Left ventricle myocardium inferior (tissue), 1 donor: ENCODE measurements around the gene EIPR1. TPM values are rescaled to one million over a fixed set of nuclear protein-coding genes. Genes with fewer than 3 reads are reported as not detected.
"Not testable (repeated sequence)": the region's sequence is repeated elsewhere in the genome, so short reads cannot be mapped to it uniquely, and the experiment has no call there.

Source experiments
- DNase-seq: peaks from one replicate; pipeline ENCODE4 v3.0.0-alpha.2; 2020
- H3K27ac ChIP-seq: fragments of 200-600 bp; replicated peaks from 2 replicates; pipeline ENCODE4 v1.8.0; 2021
- H3K27me3 ChIP-seq: fragments of 200-600 bp; 2 replicates; pipeline ENCODE4 v1.8.0; 2021; ENCODE audit warnings: low read depth
- H3K36me3 ChIP-seq: fragments of 200-600 bp; 2 replicates; pipeline ENCODE4 v1.8.0; 2021
- H3K4me1 ChIP-seq: fragments of 200-600 bp; 2 replicates; pipeline ENCODE4 v1.8.0; 2021
- H3K4me3 ChIP-seq: fragments of 200-600 bp; 2 replicates; pipeline ENCODE4 v1.8.0; 2021; ENCODE audit warnings: mild to moderate bottlenecking, moderate library complexity
- H3K9me3 ChIP-seq: fragments of 200-600 bp; replicated peaks from 2 replicates; pipeline ENCODE4 v1.8.0; 2021
- intact Hi-C: fragments of 100-400 bp; cut with micrococcal nuclease; formaldehyde crosslinking; loops from one replicate; pipeline ENCODE4 v1.11.0; 2022
- total RNA-seq: library from RNA; stranded (reverse); fragmentation: NEBNext Ultra II Directional; extraction: Animal tissue kit (Norgen Biotek cat#: 25700); gene quantifications from one replicate; pipeline ENCODE4 v1.2.1, GENCODE V29; 2021
- TF ChIP-seq, protein P1 (sequence below): fragments of 200-600 bp; IDR thresholded peaks from 2 replicates; pipeline ENCODE4 v1.8.0; 2021; ENCODE audit warnings: antibody characterized with exemption, mild to moderate bottlenecking, borderline replicate concordance
- donor health status: DM: no; HTN: yes; CAD: no; lungs with severe emphysema.

Gene EIPR1
- total RNA-seq, 1 donor from 2014 or later: 12.2 TPM

DNA sequence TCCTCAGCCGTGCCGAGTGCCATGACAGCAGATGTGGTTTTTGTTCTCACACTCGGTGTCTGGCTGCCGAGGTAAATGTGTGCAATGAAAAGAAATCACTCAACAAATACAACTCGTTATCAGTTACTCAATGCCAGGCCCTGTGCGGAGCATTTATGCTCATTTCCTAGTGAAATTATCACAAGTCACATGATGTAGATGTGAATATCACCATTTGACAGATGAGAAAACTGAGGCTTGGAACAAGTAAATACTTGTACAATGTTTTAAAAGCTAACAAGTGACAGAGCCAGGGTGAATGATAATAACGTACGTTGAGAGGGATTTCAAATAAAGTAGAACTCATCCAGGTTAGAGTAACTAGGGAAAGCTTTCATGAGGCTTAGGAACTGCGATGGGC lies 174.7 kb downstream of the EIPR1 start:
- H3K27me3 ChIP-seq: no peaks in the 10 kb centered on the region
- intact Hi-C loops: no loop called here
- H3K27ac ChIP-seq: no peak overlapping the region
- H3K4me3 ChIP-seq: no peak overlapping the region
- no peaks in the 10 kb centered on the region for H3K9me3 ChIP-seq
- DNase-seq: no peak
- TF ChIP-seq, protein P1, sequence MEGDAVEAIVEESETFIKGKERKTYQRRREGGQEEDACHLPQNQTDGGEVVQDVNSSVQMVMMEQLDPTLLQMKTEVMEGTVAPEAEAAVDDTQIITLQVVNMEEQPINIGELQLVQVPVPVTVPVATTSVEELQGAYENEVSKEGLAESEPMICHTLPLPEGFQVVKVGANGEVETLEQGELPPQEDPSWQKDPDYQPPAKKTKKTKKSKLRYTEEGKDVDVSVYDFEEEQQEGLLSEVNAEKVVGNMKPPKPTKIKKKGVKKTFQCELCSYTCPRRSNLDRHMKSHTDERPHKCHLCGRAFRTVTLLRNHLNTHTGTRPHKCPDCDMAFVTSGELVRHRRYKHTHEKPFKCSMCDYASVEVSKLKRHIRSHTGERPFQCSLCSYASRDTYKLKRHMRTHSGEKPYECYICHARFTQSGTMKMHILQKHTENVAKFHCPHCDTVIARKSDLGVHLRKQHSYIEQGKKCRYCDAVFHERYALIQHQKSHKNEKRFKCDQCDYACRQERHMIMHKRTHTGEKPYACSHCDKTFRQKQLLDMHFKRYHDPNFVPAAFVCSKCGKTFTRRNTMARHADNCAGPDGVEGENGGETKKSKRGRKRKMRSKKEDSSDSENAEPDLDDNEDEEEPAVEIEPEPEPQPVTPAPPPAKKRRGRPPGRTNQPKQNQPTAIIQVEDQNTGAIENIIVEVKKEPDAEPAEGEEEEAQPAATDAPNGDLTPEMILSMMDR: no peak
- H3K4me1 ChIP-seq: peaks cover 10% of the 10 kb centered on the region
- no peaks in the 10 kb centered on the region for H3K36me3 ChIP-seq

DNA sequence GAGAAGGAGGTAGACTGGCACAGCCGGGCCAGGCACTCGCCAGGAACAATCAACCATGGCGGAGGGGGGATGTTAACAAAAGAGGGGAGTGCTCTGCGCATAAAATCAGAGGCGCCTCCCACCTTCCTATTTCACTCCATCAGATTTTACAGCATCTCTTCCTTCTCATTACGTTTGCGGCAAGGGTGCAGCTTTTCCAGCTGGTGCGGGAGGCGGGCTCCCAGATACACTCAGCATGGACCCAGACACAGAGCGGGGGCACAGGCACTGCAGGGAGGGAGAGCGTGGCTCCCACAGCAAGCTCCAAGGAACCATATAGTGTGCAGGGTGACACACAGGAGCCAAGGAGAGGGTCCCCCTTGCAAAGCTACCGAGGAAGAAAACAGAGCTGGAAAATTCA lies 176.3 kb downstream of the EIPR1 start:
- Histone ChIP-seq H3K36me3 (peaks cover 5% of the 10 kb centered on the region), H3K4me1 (peaks cover 10% of the 10 kb centered on the region), H3K27ac (no peak overlapping the region), H3K4me3 (no peak overlapping the region), H3K9me3 (no peaks in the 10 kb centered on the region), H3K27me3 (no peaks in the 10 kb centered on the region)
- TF ChIP-seq, protein P1: no peak
- intact Hi-C loops: no loop called here
- DNase-seq: no peak

DNA sequence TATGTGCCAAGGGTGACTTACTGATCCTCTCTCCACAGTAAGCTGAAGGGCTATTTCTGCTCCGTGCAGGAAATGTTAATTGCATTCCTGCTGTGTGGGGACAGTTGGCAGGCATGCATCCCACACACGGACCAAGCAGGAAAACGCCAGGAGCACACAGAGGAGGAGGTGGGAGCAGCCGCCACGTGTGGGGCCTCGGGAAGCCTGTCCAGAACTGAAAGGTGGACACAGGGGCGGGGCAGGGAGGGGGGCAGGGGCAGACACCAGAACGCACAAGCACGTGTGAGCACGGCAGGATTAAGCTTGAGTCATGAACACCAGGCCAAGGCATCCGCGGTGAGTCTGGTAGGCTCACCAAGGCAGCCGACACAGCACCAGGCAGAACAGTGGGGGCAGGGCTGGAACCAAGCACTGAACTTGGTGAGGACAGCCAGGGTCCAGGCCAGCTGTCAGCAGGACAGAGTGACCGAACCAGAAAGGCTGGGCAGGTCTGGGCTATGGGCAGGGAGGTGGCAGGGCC lies 177.1 kb downstream of the EIPR1 start:
- peaks cover 13% of the 10 kb centered on the region for H3K36me3 ChIP-seq
- no peak overlapping the region for H3K27ac ChIP-seq
- intact Hi-C loops: no loop called here
- H3K4me1 ChIP-seq: peaks cover 10% of the 10 kb centered on the region
- no peaks in the 10 kb centered on the region for H3K9me3 ChIP-seq
- no peak overlapping the region for H3K4me3 ChIP-seq
- TF ChIP-seq, protein P1: no peak
- no peaks in the 10 kb centered on the region for H3K27me3 ChIP-seq
- DNase-seq: no peak

DNA sequence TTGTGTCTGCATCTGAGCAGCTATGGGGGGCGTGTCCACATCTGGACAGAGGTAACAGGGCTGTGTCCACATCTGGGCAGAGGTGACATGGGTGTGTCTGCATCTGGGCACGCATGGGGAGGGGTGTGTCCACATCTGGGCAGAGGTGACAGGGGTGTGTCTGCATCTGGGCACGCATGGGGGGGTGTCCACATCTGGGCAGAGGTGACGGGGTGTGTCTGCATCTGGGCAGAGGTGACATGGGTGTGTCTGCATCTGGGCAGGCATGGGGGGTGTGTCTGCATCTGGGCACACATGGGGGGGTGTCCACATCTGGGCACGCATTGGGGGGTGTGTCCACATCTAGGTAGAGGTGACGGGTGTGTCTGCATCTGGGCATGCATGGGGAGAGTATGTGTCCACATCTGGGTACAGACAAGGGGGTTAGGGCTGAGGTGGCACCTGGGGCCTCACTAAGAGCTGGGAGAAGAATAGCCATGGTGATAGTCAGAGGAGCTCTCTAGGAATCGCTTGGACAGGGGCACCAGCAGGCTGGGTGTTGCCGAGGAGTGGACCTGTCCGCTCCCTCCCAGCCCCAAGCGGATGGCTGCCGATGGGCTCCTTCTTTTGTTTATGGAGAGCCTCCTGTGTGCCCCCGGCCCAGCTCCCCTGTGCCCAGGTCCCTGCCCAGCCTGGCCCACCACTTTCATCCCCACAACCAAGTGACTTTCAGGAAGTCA lies 177.8 kb downstream of the EIPR1 start:
- Histone ChIP-seq H3K36me3 (peaks cover 13% of the 10 kb centered on the region), H3K4me1 (peaks cover 10% of the 10 kb centered on the region), H3K27me3 (no peaks in the 10 kb centered on the region), H3K9me3 (no peaks in the 10 kb centered on the region), H3K27ac (no peak overlapping the region), H3K4me3 (no peak overlapping the region)
- TF ChIP-seq, protein P1: no peak
- DNase-seq: no peak
- intact Hi-C loops: no loop called here

DNA sequence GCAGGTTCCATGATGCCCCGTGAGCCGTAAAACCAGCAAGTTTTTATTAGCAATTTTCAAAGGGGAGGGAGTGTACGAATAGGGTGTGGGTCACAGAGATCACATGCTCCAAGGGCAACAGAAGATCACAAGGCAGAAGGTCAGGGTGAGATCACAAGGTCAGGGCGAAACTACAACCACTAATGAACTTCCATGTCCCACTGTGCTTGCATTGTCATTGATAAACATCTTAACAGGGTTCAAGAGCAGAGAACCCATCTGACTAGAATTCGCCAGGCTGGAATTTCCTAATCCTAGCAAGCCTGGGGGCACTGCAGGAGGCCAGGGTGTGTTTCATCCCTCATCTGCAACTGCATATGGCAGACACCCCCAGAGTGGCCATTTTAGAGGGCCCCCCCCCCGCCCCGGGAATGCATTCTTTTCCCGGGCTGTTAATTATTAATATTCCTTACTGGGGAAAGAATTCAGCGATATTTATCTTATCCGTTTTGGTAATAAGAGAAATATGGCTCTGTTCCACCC lies 178.9 kb downstream of the EIPR1 start:
- H3K4me3 ChIP-seq, H3K4me1 ChIP-seq, H3K27me3 ChIP-seq, intact Hi-C loops, H3K27ac ChIP-seq, DNase-seq, H3K9me3 ChIP-seq: not testable (repeated sequence)
- H3K36me3 ChIP-seq: peaks cover 13% of the 10 kb centered on the region

DNA sequence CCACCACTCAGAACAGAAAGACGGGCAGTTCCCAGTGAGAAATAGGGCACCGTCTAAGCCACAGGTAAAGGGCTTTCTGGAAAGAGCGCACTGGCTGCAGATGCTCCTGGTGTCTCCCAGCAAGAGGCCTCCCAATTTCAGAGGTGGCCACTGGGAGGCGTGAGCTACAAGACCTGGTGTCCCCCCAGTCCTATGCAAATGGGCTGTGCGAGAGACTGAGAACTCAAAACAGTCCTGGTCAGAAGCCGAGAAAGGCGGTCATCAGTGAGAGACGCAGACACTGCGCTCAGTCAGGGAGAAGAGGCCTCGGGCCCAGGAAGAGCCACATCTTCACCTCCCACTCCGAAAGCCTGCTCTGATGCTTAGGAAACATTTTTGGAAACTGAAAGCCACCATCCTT lies 179.5 kb downstream of the EIPR1 start:
- intact Hi-C loops: no loop called here

More for the DNA sequence above, 179.5 kb downstream of the EIPR1 start:
- no peaks in the 10 kb centered on the region for H3K27me3 ChIP-seq
- DNase-seq: no peak
- TF ChIP-seq, protein P1: no peak
- H3K9me3 ChIP-seq: no peaks in the 10 kb centered on the region
- H3K27ac ChIP-seq: no peak overlapping the region
- H3K4me3 ChIP-seq: no peak overlapping the region
- peaks cover 10% of the 10 kb centered on the region for H3K4me1 ChIP-seq
- H3K36me3 ChIP-seq: peaks cover 18% of the 10 kb centered on the region
